HG02840 (cell line): ENCODE data around the gene THOC3.
"Not testable (repeated sequence)": the region's sequence is repeated elsewhere in the genome, so short reads cannot be mapped to it uniquely, and the experiment has no call there.

ENCODE experiments used
- ATAC-seq: cut with Tn5 transposase; IDR thresholded peaks from one replicate; pipeline ENCODE4 v1.9.1; 2021; ENCODE audit warnings: mild to moderate bottlenecking, moderate library complexity, moderate number of reproducible peaks; ENCODE audit not compliant: unreplicated experiment, low FRiP score

The THOC3 gene

DNA sequence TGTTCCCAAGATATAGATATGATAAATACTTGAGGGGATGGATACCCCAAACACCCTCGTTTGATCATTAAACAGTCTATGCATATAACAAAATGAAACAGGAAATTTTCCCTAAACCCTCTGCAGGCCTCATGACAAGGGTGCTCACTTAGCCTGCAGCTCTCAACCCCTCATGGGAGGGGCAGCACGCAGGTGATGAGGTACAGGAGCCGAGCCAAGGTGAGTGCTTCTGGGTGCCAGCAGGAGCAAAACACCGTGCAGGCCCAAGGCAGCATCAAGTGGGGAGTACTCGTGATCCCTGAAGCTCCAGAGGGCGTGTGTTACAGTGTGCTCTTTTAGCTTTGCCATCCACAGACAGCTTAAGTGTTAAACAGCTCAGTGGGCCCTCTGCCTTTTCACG is 24.9 kb downstream of the THOC3 start:
- not testable (repeated sequence) for ATAC-seq

DNA sequence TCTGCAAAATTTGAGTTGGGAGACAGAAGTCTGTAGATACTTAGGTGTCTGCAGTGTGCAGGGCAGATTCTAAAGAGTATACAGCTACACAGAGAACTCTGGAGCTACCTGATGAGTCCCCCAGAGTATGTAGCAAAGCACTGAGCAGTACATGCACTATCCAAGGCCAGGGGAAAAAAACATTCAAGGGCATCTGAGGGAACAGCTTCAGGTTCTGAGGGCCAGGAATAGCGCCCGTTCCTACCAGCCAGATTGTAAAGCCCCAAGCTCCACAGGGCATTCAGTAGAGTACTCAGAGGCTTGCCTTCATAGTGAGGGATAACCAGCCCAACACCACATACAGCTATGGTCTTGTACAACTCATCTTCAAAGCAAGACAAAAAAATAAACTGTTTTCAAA is 27.5 kb downstream of the THOC3 start:
- ATAC-seq = not testable (repeated sequence)

DNA sequence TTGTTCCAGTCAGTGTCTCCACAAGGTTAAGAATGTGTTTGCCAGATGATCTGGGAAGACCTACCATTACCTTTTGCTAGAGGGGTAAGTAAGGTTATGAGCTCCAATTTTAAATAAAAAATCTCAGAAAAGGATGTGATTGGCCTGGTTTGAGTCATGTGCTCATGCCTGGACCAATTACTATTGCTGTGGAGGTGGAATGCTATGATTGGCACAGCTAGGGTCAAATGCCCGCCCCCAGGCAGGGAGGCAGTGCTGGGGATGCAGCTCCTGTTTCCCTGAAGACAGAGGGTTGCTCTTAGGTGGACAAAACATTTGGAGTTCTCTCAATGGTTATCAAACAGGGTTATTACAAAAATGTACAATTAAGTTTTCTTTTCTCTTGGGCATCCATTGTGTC is 29.6 kb downstream of the THOC3 start:
- ATAC-seq = not testable (repeated sequence)

DNA sequence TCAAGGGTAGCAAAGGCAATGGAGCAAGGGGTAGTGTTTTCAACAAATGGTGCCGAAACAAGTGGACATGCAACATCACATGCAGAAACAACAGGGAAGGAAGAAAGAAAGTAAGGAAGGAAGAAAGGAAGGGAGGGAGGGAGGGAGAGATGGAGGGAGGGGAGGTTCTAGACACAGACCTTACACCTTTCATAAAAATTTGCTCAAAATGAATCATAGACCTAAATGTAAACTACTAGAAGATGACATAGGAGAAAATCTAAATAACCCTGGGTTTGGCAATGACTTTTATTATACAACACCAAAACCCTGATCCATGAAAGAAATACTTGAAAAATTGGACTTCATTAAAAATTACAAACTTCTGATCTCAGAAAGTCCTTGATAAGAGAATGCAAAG is 39.4 kb downstream of the THOC3 start:
- ATAC-seq = not testable (repeated sequence)

DNA sequence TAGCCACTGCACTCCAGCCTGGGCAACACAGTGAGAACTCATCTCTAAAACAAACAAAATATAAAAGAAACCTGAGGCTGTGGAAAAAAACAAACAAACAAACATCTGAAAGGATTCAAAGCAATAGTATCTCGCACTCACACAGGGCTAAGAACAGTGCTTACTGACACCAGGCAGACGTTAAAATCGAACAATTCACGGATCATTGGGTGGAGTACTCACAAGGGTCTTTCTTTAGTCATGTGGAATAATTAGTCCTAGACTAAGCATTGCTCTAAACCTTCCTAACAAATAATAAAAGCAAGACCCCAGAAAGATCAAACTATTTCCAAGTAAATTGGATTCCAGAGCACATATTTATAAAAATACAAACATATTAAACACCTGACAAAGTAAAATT is 43.0 kb downstream of the THOC3 start:
- not testable (repeated sequence) for ATAC-seq

DNA sequence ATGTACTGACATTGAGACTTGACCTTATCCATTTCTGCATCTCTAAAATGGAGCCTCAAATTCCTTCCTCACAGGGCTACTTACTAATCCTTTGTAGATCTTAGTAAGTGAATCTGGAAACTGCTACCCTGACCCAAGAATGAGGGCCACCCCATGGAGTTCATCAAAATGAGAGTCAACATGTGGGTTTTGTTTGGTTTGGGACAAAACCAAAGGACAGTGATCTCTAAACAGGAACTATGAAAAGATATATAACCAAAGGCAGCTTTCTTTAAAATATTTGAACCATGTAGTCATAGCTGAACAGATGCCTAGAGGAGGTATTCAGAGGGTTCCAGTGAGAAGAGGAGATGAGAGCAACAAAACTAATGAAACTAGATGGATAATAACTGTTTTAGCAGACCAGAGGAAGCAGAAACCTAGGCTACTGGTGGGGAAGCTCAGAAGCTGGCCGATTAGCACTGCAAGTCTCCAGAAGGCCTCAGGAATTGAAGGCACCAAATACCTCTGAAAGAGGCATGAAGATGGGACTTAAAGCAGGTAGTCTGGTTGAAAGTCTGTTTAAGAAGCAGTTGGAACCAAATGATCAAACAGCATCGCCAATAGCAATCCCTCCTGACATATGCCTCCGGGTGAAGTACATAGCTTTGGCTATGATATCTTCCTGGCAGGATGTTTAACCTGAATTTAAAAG is 45.8 kb downstream of the THOC3 start:
- no peak for ATAC-seq

DNA sequence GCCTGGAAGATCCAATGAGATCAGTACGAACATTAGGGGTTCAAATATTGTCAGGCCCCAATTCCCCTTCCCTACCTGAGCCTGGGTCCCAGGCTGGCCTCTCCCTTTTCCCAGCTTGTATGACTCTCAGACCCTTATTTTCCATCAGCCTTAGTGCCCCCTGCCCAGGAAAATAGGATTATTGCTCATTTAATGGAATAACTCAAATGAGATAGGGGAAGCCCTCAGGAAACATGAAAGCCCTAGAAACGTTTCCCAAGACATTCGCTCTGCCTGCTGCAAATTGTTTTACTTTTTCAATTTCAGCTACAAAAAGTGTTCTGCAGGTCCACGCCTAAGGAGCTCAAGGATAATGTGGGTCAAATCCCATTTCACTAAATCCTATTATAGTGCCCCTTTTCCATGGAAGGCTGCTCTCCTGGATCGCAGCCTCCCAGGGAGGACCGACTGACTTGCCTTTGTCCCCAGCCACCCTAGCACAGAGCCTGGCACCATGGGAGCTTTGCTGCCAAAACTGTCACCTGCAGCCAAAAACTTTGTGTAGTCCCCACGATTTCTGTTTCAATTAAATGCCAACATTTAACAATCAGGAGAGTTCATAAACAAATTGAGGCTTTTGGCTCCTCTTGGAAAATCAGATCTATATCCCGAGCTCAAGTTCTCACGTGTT is 46.9 kb downstream of the THOC3 start:
- no peak for ATAC-seq

DNA sequence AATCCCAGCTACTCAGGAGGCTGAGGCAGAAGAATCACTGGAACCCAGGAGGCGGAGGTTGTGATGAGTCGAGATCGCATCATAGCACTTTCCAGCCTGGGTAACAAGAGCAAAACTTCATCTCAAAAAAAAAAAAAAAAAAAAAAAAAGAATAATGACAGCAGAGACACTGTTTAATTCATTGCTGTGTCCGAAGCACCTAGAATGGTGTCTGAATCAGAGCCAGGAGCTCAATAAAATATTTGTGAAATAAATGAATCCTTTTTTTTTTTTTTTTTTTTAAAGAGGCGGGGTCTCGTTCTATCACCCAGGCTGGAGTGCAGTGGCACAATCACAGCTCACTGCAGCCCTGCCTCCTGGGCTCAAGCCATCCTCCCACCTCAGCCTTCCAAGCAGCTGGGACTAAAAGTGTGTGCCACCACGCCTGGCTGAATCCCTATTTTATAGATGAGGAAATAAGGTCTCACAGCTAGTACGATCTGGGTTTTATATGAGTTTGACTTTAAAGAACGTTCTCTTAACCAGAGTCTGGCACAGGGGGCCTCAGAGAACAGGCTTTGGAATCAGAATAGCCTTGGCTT is 47.8 kb downstream of the THOC3 start:
- no peak for ATAC-seq

DNA sequence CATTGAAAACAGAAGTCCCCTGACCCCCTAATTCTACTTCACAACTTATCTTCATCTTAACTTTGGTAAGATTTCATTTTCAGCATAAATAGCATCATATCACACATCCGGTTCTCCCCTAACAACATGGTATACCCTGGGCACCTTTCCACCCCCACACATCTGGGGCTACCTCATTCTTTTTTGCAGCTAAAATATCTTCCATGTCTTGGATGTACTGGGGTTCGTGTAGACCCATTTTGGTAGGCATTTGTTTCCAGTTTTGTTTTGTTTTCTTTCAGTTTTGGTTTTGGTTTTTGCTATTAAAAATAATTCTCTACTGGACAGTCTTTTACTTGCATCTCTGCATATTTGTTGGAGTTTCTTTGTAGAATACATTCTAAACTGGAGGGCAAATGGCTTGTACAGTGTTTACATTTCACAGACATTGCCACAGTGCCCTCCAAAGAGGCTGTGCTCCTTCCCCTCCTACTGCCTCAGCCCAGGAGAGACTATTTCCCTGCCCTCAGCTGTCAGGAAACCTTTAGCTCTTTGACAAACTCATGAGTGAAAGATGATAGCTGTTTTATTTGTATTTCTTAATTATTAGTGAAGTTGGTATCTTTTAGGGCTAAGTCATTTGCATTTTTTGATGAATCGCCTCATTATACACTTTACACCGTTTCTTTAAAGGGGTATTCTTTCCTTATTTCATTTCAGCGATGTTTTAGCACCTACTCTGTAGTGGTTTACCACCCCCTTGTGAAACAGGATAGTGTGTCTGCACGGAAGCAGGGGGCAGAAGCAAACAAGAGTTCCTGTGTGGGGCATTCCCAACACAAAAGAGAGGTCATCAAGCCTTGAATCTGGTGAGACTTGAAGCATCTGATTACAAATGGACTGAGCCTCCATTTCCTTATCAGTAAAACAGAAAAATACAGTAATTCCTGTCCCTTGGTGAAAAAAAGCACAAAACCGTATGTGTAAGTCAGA is 52.8 kb downstream of the THOC3 start:
- ATAC-seq = not testable (repeated sequence)

DNA sequence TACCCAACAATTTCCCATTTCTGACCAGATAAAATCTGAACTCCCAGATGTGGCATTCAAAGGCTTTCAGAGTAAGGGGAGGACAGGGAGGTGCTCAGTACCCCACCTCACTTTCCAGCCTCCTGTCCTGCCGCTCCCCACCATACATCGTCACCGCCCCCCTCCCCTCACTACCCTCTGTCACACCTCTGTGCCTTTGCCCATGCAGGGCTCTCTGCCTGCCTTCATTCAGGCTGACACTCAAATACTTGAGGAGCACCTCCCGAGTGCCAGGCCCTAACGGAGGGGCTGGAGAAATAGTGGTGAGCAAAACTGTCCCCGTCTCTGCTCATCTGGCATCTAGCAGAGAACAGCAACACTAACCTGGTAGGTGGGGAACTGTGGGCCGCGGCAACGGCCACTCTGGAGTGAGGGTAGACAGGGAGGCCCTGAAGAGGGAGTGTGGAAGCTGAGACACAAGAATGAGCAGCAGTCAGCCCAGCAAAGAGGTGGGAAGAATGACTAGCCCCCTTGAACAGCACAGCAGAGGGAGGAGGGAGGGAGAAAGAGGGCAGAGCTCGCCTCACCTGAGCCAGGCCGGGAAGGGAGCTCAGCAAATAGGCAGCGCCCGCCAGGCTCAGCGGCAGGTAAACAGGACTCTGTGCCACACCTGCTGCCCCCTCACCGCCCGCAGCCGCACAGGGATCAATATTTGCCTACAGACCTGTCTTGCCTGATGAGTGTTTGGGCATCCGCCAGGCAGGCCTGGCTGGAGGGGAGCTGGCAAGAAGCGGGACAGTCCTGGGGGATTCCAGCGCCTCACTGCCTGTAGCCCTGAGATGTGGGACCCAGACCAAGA is 54.1 kb downstream of the THOC3 start:
- not testable (repeated sequence) for ATAC-seq

DNA sequence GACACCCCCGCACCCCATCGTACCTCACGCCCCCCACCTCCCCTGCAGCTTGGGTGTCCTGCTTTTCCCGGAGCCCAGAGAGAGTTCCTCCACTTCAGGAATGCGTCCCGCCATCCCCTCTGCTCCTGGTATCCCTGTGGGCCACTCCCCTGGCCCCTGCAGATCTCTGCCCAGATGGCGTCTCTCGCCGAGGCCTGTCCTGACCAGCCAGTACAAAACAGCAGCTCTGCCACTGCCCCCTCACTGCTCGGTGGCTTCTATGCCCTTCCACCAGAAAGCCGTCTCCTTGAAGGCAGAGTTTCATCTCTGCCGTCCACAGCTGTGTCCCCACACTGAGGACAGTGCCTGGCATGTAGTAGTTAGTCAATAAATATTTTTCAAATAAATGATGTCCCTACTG is 58.0 kb downstream of the THOC3 start:
- not testable (repeated sequence) for ATAC-seq
